ENCODE measurements around the gene TINCR.

GRCh38 chr19:5519076-5519475 lies 48.7 kb downstream of the TINCR start:
- TF ChIP-seq, protein P1, sequence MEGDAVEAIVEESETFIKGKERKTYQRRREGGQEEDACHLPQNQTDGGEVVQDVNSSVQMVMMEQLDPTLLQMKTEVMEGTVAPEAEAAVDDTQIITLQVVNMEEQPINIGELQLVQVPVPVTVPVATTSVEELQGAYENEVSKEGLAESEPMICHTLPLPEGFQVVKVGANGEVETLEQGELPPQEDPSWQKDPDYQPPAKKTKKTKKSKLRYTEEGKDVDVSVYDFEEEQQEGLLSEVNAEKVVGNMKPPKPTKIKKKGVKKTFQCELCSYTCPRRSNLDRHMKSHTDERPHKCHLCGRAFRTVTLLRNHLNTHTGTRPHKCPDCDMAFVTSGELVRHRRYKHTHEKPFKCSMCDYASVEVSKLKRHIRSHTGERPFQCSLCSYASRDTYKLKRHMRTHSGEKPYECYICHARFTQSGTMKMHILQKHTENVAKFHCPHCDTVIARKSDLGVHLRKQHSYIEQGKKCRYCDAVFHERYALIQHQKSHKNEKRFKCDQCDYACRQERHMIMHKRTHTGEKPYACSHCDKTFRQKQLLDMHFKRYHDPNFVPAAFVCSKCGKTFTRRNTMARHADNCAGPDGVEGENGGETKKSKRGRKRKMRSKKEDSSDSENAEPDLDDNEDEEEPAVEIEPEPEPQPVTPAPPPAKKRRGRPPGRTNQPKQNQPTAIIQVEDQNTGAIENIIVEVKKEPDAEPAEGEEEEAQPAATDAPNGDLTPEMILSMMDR (IDR thresholded peaks at IDR 0.05), result no peak
- no peak for TF ChIP-seq POLR2A (IDR thresholded peaks at IDR 0.05)

Data from esophagus squamous epithelium (tissue), 4 donors.